ENCODE results near the gene SLCO4A1.

The SLCO4A1 gene

DNA sequence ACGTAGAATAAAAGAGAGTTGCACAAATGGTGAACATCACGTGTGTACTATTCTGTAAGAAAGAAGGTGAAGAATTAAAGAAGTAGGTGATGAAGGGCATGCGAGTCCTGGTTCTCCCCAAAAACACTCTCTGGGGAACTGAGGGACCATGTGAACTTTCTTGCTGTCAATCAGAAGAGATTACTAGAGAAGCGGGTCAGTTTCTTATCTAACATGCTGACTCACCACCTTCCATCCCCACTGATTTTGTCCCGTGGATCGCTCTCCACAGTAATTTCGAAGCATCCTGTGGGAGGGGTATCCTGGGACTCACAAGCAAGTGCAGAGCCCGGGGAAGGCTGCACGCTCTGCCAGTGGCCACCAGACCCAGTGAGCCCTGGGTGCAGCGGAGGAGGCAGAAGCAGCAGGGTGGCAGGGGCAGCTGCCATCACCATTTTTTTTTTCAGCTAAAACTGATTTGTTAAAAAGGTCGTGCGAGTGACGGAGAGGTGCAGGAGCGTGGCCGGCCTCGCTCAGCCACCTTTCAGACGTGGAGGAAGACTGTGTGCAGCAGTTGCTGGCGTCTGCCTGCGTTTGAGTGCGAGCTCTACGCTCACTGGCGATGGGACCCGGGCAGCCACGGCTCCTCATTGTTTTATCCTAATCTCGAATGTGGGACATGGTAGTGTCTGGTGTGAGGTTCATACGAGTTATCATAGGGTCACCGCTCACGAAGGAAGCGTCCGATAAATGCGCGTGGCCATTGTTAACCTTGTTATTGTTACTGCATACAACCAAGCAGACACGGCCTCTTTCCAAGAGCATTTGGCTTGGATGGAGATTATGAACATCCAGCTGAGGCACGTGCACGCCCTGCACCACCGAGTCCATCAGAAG lies 28.0 kb upstream of the SLCO4A1 start:
- TF ChIP-seq ZFX (IDR thresholded peaks at IDR 0.05; ENCODE audit: borderline replicate concordance): no peak
- TF ChIP-seq, protein P1, sequence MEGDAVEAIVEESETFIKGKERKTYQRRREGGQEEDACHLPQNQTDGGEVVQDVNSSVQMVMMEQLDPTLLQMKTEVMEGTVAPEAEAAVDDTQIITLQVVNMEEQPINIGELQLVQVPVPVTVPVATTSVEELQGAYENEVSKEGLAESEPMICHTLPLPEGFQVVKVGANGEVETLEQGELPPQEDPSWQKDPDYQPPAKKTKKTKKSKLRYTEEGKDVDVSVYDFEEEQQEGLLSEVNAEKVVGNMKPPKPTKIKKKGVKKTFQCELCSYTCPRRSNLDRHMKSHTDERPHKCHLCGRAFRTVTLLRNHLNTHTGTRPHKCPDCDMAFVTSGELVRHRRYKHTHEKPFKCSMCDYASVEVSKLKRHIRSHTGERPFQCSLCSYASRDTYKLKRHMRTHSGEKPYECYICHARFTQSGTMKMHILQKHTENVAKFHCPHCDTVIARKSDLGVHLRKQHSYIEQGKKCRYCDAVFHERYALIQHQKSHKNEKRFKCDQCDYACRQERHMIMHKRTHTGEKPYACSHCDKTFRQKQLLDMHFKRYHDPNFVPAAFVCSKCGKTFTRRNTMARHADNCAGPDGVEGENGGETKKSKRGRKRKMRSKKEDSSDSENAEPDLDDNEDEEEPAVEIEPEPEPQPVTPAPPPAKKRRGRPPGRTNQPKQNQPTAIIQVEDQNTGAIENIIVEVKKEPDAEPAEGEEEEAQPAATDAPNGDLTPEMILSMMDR (IDR thresholded peaks at IDR 0.05): no peak

DNA sequence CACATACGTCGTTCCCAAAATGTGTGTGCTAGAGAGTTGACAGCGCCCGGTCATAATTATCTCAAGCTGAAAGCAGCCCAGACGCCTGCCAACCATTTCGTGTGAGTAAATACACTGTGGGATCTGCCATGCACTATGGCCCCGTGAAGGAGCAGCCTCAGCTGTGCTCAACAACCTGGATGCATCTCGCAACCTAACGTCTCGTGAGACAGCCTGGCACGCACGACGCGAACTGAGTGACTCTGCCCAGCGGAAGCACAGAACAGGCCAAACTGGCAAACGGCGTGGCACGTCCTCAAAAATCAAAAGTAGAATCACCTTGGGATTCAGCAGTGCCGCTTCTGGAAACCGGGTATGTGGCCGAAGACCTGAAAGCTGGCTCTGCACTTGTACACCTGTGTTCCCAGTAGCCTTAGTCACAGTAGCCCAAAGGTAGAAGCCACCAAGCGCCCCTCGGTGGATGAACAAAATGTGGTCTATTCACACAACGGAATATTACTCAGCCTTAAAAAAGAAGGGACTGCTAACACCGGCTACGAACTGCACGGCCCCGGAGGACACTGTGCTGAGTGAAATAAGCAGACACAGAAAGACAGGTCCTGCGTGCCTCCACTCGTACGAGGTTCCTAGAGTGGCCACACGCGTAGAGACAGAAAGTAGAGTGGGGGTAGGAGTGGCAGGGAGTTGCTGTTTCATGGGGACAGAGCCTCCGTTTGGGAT lies 27.2 kb upstream of the SLCO4A1 start:
- no peak overlapping the region for H3K27ac ChIP-seq
- TF ChIP-seq, protein P1 (IDR thresholded peaks at IDR 0.05): no peak
- TF ChIP-seq ZFX (IDR thresholded peaks at IDR 0.05; ENCODE audit: borderline replicate concordance): no peak

More for the DNA sequence above, 28.0 kb upstream of the SLCO4A1 start:
- H3K27ac ChIP-seq: no peak overlapping the region

DNA sequence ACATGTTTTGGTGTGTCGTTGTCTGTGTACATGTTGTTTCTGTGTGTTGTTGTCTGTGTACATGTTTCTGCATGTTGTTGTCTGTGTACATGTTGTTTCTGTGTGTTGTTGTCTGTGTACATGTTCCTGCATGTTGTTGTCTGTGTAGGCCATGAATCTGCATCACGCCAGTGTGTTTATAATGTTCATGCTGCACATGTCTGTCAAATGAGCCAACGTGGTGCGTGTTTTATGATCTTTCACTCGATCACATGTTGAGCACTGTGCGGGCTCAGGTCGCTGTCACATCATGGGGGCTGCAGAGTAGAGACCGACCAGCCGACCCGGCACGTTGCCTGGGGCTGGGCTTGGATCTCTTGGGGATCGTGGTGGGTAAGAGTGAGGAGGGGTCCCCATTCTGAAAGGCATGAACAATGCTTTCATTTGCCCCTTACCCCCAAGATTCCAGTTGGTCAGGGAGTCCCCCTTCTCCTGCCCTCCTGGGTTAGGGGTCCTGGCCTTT lies 26.5 kb upstream of the SLCO4A1 start:
- no peak overlapping the region for H3K27ac ChIP-seq
- no peak for TF ChIP-seq ZFX (IDR thresholded peaks at IDR 0.05; ENCODE audit: borderline replicate concordance)
- TF ChIP-seq, protein P1 (IDR thresholded peaks at IDR 0.05): no peak

DNA sequence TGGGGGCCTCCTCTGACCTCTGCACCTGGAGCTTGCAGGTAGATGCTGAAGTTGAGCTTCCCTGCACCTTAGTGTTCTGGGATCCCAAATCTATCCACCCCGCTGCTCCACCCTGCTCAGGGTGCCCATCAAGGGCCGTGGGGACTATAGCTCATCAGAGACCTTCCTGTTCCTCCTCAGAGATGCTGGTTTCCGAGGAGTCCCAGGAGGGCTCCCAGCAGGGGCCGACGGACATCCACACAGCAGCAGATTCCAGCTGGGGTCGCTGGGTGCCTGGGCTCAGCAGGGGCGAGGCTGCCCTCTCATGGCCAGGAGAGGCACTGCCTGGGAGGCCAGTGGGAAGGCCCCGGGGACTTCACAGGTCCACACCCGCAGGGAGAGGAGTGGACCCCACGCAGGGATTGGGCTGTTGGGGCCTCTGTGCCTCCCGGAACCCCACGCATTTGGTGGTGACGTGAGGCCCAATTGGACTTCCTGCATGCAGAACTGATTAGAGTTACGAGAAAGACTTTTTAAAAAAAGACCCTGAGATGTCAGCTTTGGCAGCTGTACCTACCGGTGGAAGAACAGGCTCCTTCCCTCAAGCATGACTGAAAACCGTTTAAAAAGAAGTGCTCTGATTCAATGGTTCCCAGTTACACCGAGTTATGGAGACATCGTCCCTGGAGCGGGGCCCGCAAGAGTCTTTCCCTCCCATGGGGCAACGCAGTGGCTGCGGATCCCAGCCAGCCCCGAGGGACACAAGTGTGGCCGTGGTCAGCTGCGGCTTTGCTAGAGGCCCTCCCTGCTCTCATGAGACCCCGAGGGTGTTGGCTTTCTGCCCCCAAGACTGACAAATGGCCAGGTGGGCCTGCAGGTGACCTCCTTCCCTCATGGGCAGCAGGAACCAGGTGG lies 25.3 kb upstream of the SLCO4A1 start:
- no peak overlapping the region for H3K27ac ChIP-seq
- TF ChIP-seq, protein P1 (IDR thresholded peaks at IDR 0.05): peak; percentile 96
- no peak for TF ChIP-seq ZFX (IDR thresholded peaks at IDR 0.05; ENCODE audit: borderline replicate concordance)

DNA sequence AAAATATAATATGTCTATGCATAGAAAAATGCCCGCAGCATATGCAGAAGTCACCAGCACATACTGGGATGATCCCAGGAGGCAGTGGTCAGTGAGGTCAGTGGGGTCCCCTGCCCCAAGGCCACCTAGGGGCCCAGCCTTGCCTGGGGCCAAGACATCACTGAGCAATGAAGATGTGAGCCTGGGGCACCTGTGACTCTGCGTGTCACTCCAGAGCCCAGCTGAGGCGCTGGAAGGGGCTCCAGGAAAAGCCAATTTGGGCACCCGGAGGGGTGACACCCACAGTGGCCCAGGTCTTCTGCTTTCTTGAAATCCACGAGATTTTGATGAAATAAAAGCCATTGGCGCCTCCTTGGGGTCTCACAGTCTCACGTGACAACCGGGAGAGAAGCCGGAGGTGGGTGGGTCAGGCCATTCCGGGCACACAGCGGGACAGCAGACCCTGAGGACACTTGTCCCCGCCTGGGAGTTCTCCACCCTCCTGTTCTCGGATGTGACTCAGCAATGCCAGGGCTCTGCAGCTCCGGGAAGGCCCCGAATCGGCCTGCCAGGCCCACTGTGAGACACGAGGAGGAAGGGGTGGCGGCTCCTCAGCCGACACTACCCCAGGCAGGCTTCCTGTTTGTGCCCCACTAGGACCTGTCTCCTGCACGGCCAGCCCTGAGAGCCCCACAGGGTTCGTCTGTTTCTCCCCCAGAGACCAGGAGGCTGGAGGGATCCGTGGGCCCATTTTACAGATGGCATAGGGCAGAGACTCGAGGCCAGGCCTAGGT lies 24.4 kb upstream of the SLCO4A1 start:
- TF ChIP-seq ZFX (IDR thresholded peaks at IDR 0.05; ENCODE audit: borderline replicate concordance): no peak
- TF ChIP-seq, protein P1 (IDR thresholded peaks at IDR 0.05): no peak
- H3K27ac ChIP-seq: no peak overlapping the region
